Loucy (cell line): ENCODE results near the gene PKP4.

Source experiments
- CTCF ChIP-seq: fragments of 200-600 bp; sonication (generic); conservative IDR thresholded peaks from 2 replicates; pipeline ENCODE4 v1.5.1; 2014; ENCODE audit warnings: mild to moderate bottlenecking, antibody characterized with exemption, low read length
- EZH2phosphoT487 ChIP-seq: fragments of 200-600 bp; IDR thresholded peaks from 2 replicates; pipeline ENCODE4 v1.6.1; 2018; ENCODE audit warnings: antibody characterized with exemption, mild to moderate bottlenecking, moderate library complexity, borderline replicate concordance

- TF ChIP-seq CTCF = no peak
- no peak for TF ChIP-seq EZH2phosphoT487
Measured at GRCh38 chr2:158629116-158629515, 172.4 kb downstream of the PKP4 start.
